ENCODE results near the gene FTCD.

GRCh38 chr21:46181436-46181835 lies 26.1 kb upstream of the FTCD start:
- TF ChIP-seq CTCF (conservative IDR thresholded peaks at IDR 0.05) (no peak), EZH2 (IDR thresholded peaks at IDR 0.05; ENCODE audit: low read depth) (no peak)
